Stomach (tissue), 9 donors: ENCODE results near the gene NCK1. TPM values are rescaled to one million over a fixed set of nuclear protein-coding genes. Genes with fewer than 3 reads are reported as not detected.

ENCODE experiments used
- DNase-seq, 2 donors: peaks; one replicate each; pipeline versions ENCODE4 v3.0.0 to v3.0.0-alpha.2; 2013 to 2019
- H3K27ac ChIP-seq, 5 donors: fragments of 200-600 bp in 4 of 5; sonication (generic) in 4 of 5; one replicate each; pipeline ENCODE4 v1.5.1; 2013 to 2019; ENCODE audit warnings: mild to moderate bottlenecking in 1 of 5, moderate library complexity in 1 of 5
- H3K27me3 ChIP-seq, 3 donors: fragments of 200-600 bp; sonication (generic); one replicate each; pipeline ENCODE4 v1.5.1; 2017 to 2019; ENCODE audit warnings: mixed run types in 1 of 3
- H3K36me3 ChIP-seq, 4 donors: fragments of 200-600 bp; sonication (generic); 1 replicate in 3 of 4; 2 replicates in 1 of 4; pipeline ENCODE4 v1.5.1; 2016 to 2019
- H3K4me1 ChIP-seq, 4 donors: fragments of 200-600 bp; sonication (generic); one replicate each; pipeline ENCODE4 v1.5.1; 2016 to 2019
- H3K4me3 ChIP-seq, 4 donors: fragments of 200-600 bp; sonication (generic) in 3 of 4; one replicate each; pipeline ENCODE4 v1.5.1; 2016 to 2019; ENCODE audit warnings: mild to moderate bottlenecking in 1 of 4
- H3K9me3 ChIP-seq, 4 donors: fragments of 200-600 bp; sonication (generic); one replicate each; pipeline ENCODE4 v1.5.1; 2016 to 2019
- EP300 ChIP-seq: sonication (generic); formaldehyde crosslinking; IDR thresholded peaks from one replicate; pipeline ENCODE4 v1.6.1; 2017; ENCODE audit warnings: antibody characterized with exemption
- POLR2A ChIP-seq, 4 donors: fragments of 450-650 bp; IDR thresholded peaks; one replicate each; pipeline ENCODE4 v1.6.1; 2016; ENCODE audit warnings: antibody characterized with exemption in 4 of 4, control low read depth in 2 of 4, mild to moderate bottlenecking in 1 of 4, moderate library complexity in 1 of 4
- POLR2AphosphoS5 ChIP-seq, 3 donors: sonication (generic); formaldehyde crosslinking; IDR thresholded peaks; one replicate each; pipeline ENCODE4 v1.6.1; 2016; ENCODE audit warnings: antibody characterized with exemption in 3 of 3
- WGBS, 5 donors: extraction: QIAGEN DNeasy Blood & Tissue Kit in 3 of 5; methylation state at CpG; one replicate each; pipeline versions ENCODE4 v1.1.5 to v1.1.7; 2013 to 2018; 5-methylcytosine and 5-hydroxymethylcytosine counted together
- intact Hi-C: fragments of 100-400 bp; cut with DNase I; formaldehyde crosslinking; loops from one replicate; pipeline ENCODE4 v1.15.1; 2023; ENCODE audit warnings: low total_unique reads
- polyA plus RNA-seq, 3 donors: library from polyadenylated mRNA; stranded (reverse); fragments of 200-250 nt; gene quantifications; one replicate each; pipeline ENCODE4 v1.2.3, GENCODE V29; 2013
- total RNA-seq, 5 donors: library from RNA; depleted of rRNA; stranded (reverse); fragments of >200 nt; gene quantifications; one replicate each; pipeline versions ENCODE4 v1.1.0 to v1.2.3, GENCODE V29; 2014 to 2016
- TF ChIP-seq, protein P1 (sequence below), 7 experiments: fragments of 450-650 bp in 4 of 7; fragments of 200-600 bp in 3 of 7; sonication (generic) in 3 of 7; IDR thresholded peaks; one replicate each; pipeline ENCODE4 v1.5.1; 2016 to 2019; ENCODE audit warnings: antibody characterized with exemption in 7 of 7, control low read depth in 2 of 7, mild to moderate bottlenecking in 1 of 7
- donor health status: healthy with polysubstance abuse.
- donor health status: Bipolar disorder and iron deficiency.
- donor health status: healthy.

The NCK1 gene
- total and polyA plus RNA-seq, 8 donors: 11.9 to 59.8 (median 25.2) TPM

DNA sequence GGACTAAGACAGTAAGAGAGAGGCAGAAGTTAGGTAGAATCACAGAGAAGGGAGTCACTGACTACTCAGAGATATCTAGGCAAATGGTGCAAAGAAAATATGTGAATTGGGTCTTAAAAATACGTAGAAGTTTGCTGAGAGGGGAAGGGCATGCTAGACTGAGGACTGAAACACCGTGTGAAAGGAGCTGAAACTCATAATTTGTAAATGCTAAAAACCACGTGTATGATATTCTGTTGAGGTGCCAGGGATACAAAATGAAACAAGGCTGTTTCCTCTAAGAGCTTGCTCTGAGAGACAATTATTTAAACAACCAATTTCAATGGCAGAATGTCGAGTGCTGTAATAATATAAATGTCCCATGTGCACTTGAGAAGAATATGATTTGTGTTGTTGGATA is 47.2 kb downstream of the NCK1 start:
- TF ChIP-seq POLR2A (IDR thresholded peaks at IDR 0.05): no peak
- no peak for TF ChIP-seq EP300
- H3K9me3 ChIP-seq: peaks cover 0 to 6% (median 5%) of the 10 kb centered on the region in 4 donors
- 61 to 71% (median 65%) methylated on average over 4 of the region's 4 CpGs for WGBS, 5 donors

DNA sequence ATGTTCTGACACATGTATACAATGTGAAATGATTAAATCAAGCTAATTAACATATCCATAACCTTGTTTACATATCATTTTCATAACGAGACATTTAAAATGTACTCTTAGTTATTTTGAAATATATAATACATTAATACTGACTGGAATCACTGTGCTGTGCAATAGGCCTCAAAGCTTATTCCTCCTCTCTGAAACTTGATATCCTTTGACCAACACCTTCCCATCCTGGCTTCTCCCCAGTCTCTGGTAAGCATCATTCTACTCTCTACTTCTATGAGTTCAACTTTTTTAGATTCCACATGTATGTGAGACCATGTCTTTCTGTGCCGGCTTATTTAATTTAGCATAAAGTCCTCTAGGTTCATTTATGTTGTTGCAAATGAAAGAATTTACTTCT is 48.7 kb downstream of the NCK1 start:
- Histone ChIP-seq H3K27me3 (no peaks in the 10 kb centered on the region), H3K4me1 (peaks cover 12 to 47% (median 33%) of the 10 kb centered on the region in 4 donors), H3K27ac (no peak overlapping the region), H3K9me3 (no peaks in the 10 kb centered on the region), H3K36me3 (peaks cover 0 to 6% (median 0%) of the 10 kb centered on the region in 4 donors), H3K4me3 (no peak overlapping the region)
- DNase-seq: no peak
- intact Hi-C loops: no loop called here
- TF ChIP-seq POLR2A (IDR thresholded peaks at IDR 0.05) (no peak), EP300 (no peak), POLR2AphosphoS5 (IDR thresholded peaks at IDR 0.05) (no peak)
- TF ChIP-seq, protein P1, sequence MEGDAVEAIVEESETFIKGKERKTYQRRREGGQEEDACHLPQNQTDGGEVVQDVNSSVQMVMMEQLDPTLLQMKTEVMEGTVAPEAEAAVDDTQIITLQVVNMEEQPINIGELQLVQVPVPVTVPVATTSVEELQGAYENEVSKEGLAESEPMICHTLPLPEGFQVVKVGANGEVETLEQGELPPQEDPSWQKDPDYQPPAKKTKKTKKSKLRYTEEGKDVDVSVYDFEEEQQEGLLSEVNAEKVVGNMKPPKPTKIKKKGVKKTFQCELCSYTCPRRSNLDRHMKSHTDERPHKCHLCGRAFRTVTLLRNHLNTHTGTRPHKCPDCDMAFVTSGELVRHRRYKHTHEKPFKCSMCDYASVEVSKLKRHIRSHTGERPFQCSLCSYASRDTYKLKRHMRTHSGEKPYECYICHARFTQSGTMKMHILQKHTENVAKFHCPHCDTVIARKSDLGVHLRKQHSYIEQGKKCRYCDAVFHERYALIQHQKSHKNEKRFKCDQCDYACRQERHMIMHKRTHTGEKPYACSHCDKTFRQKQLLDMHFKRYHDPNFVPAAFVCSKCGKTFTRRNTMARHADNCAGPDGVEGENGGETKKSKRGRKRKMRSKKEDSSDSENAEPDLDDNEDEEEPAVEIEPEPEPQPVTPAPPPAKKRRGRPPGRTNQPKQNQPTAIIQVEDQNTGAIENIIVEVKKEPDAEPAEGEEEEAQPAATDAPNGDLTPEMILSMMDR (IDR thresholded peaks at IDR 0.05): no peak
- 90 to 98% (median 91%) methylated on average over 2 of the region's 2 CpGs for WGBS, 5 donors

More for the DNA sequence above, 47.2 kb downstream of the NCK1 start:
- DNase-seq: no peak
- Histone ChIP-seq H3K27me3 (no peaks in the 10 kb centered on the region), H3K4me3 (no peak overlapping the region), H3K36me3 (peaks cover 0 to 6% (median 0%) of the 10 kb centered on the region in 4 donors), H3K4me1 (peaks cover 9 to 47% (median 33%) of the 10 kb centered on the region in 4 donors), H3K27ac (peak overlapping the region in 1 of 5 donors; percentile 32)
- intact Hi-C loops: no loop called here

DNA sequence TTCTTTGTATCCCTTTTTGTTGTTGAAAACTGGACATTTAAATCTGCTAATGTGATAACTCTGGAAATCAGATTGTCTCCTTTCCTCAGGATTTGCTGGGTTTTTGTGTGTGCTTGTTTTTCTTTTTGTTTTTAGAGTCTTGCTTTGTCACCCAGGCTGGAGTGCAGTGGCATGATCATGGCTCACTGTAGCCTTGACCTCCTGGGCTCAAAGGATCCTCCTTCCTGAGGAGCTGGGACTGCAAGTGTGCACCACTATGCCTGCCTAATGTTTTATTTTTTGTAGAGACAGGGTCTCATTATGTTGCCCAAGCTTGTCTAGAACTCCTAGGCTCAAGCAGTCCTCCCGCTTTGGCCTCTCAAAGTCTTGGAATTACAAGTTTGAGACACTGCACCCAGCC is 51.2 kb downstream of the NCK1 start:
- peaks cover 12 to 42% (median 22%) of the 10 kb centered on the region in 4 donors for H3K4me1 ChIP-seq
- 94 to 100% (median 100%) methylated on average over 1 of the region's 1 CpG for WGBS, 5 donors
- H3K27me3 ChIP-seq: no peaks in the 10 kb centered on the region
- H3K27ac ChIP-seq: no peak overlapping the region
- H3K36me3 ChIP-seq: peaks cover 0 to 6% (median 0%) of the 10 kb centered on the region in 4 donors
- no peaks in the 10 kb centered on the region for H3K9me3 ChIP-seq
- intact Hi-C loops: no loop called here
- TF ChIP-seq POLR2A (IDR thresholded peaks at IDR 0.05) (no peak), POLR2AphosphoS5 (IDR thresholded peaks at IDR 0.05) (no peak), EP300 (no peak)
- TF ChIP-seq, protein P1 (IDR thresholded peaks at IDR 0.05): no peak
- H3K4me3 ChIP-seq: no peak overlapping the region
- DNase-seq: no peak

DNA sequence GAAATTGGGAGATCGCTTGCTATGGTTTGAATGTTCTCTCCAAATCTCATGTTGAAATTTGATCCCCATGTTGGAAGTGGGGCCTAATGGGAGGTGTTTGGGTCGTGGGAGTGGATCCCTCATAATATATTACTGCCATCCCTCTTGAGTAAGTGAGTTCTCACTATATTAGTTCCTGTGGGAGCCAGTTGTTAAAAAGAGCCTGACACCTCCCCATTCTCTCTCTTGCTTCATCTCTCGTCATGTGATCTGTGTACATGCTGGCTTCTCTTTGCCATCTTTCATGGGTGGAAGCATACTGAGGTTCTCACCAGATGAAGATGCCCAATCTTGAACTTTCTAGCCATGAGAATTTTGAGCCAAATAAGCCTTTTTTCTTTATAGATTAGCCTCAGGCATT is 52.7 kb downstream of the NCK1 start:
- WGBS, 5 donors: 85 to 92% (median 90%) methylated on average over 3 of the region's 3 CpGs
- TF ChIP-seq POLR2AphosphoS5 (IDR thresholded peaks at IDR 0.05) (no peak), POLR2A (IDR thresholded peaks at IDR 0.05) (no peak), EP300 (no peak)
- TF ChIP-seq, protein P1 (IDR thresholded peaks at IDR 0.05): no peak
- H3K9me3 ChIP-seq: no peaks in the 10 kb centered on the region
- H3K4me3 ChIP-seq: no peak overlapping the region
- H3K27me3 ChIP-seq: no peaks in the 10 kb centered on the region
- no peak overlapping the region for H3K27ac ChIP-seq
- intact Hi-C loops: no loop called here
- H3K36me3 ChIP-seq: peaks cover 0 to 6% (median 0%) of the 10 kb centered on the region in 4 donors
- H3K4me1 ChIP-seq: peaks cover 2 to 41% (median 23%) of the 10 kb centered on the region in 4 donors
- no peak for DNase-seq

DNA sequence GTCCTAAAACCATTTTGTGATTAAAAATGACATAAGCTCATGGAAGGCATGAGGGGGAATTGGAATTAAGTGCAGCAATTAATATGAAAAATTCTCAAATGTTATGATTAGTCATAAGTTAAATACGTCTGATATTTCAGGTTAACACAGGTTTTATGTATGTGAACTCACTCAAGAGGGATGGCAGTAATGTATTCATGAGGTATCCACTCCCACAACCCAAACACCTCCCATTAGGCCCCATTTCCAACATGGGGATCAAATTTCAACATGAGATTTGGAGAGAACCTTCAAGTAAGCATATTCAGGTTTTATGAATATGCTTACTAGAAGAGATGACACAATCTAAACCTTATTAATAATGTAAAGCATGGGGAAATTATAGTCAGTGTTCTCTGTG is 54.2 kb downstream of the NCK1 start:
- peaks cover 0 to 6% (median 0%) of the 10 kb centered on the region in 4 donors for H3K36me3 ChIP-seq
- WGBS, 5 donors: 84 to 100% (median 95%) methylated on average over 1 of the region's 1 CpG
- no peak for DNase-seq
- peaks cover 0 to 38% (median 20%) of the 10 kb centered on the region in 4 donors for H3K4me1 ChIP-seq
- intact Hi-C loops: no loop called here
- no peak overlapping the region for H3K4me3 ChIP-seq
- TF ChIP-seq POLR2A (IDR thresholded peaks at IDR 0.05): no peak
- no peak for TF ChIP-seq POLR2AphosphoS5 (IDR thresholded peaks at IDR 0.05)
- TF ChIP-seq EP300: no peak
- TF ChIP-seq, protein P1 (IDR thresholded peaks at IDR 0.05): no peak
- H3K27me3 ChIP-seq: no peaks in the 10 kb centered on the region
- H3K27ac ChIP-seq: no peak overlapping the region
- peaks cover 0 to 3% (median 0%) of the 10 kb centered on the region in 4 donors for H3K9me3 ChIP-seq
